Endothelial cell of umbilical vein (primary cell): ENCODE data around the gene SAYSD1.

Experiments used
- FOS ChIP-seq: IDR thresholded peaks from 2 replicates; pipeline ENCODE4 v1.6.1; 2011; ENCODE audit warnings: mild to moderate bottlenecking, low read length, moderate library complexity, borderline replicate concordance; ENCODE audit not compliant: insufficient read depth
- MYC ChIP-seq: IDR thresholded peaks from one replicate; pipeline ENCODE4 v1.6.1; 2011; ENCODE audit warnings: mild to moderate bottlenecking, low read depth, low read length
- POLR2A ChIP-seq: IDR thresholded peaks from 2 replicates; pipeline ENCODE4 v1.6.1; 2012; ENCODE audit warnings: low read depth, mild to moderate bottlenecking, control low read depth, low read length
- TF ChIP-seq, protein P1 (sequence below), 2 donors: IDR thresholded peaks; 1 replicate in 1 of 2; 2 replicates in 1 of 2; pipeline ENCODE4 v1.5.1; 2011; ENCODE audit warnings: low read length in 2 of 2, mild to moderate bottlenecking in 2 of 2, moderate library complexity in 2 of 2, control low read depth in 1 of 2, inconsistent platforms in 1 of 2, low read depth in 1 of 2; ENCODE audit not compliant: insufficient read depth in 1 of 2; ENCODE audit errors: extremely low read depth in 1 of 2

DNA sequence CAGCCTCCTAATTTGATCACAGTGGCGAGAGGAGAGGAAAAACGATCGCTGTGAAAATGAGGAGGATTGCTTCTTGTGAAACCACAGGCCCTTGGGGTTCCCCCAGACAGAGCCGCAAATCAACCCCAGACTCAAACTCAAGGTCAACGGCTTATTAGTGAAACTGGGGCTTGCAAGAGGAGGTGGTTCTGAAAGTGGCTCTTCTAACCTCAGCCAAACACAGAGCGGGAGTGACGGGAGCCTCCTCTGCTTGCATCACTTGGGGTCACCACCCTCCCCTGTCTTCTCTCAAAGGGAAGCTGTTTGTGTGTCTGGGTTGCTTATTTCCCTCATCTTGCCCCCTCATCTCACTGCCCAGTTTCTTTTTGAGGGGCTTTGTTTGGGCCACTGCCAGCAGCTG, 28.7 kb downstream of the SAYSD1 start:
- TF ChIP-seq FOS (no peak), POLR2A (no peak), MYC (no peak)
- TF ChIP-seq, protein P1, sequence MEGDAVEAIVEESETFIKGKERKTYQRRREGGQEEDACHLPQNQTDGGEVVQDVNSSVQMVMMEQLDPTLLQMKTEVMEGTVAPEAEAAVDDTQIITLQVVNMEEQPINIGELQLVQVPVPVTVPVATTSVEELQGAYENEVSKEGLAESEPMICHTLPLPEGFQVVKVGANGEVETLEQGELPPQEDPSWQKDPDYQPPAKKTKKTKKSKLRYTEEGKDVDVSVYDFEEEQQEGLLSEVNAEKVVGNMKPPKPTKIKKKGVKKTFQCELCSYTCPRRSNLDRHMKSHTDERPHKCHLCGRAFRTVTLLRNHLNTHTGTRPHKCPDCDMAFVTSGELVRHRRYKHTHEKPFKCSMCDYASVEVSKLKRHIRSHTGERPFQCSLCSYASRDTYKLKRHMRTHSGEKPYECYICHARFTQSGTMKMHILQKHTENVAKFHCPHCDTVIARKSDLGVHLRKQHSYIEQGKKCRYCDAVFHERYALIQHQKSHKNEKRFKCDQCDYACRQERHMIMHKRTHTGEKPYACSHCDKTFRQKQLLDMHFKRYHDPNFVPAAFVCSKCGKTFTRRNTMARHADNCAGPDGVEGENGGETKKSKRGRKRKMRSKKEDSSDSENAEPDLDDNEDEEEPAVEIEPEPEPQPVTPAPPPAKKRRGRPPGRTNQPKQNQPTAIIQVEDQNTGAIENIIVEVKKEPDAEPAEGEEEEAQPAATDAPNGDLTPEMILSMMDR (IDR thresholded peaks at IDR 0.05; ENCODE audit: extremely low read depth in 1 of 2, insufficient read depth in 1 of 2, low read depth in 1 of 2, low read length in 2 of 2): no peak
